Measurements from ENCODE around the gene ELMO3.

ELMO3 gene

DNA sequence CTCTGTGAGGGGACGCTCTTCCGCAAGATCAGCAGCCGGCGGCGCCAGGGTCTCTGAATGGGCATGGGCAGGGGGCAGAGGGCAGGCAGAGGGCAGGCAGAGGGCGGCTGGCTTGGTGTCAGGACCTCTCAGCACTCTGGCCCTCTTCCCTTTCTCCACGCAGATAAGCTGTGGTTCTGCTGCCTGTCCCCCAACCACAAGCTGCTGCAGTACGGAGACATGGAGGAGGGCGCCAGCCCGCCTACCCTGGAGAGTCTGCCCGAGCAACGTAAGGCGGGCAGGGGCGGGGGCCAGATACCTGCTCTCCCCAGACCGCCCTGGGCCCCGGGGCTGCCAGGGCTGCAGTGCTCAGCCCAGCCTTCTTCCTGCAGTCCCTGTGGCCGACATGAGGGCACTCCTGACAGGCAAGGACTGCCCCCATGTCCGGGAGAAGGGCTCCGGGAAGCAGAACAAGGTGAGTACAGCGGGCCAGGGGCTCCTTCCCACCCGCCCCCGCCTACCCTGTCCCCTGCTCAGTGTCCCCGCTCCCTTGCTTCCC is 4.1 kb downstream of the ELMO3 start:
- FAIRE-seq (no peak), DNase-seq (ENCODE audit: insufficient read length, low spot score) (no peak)
- TF ChIP-seq POLR2A (IDR thresholded peaks at IDR 0.05; ENCODE audit: low read depth, low read length) (no peak), POU2F2 (IDR thresholded peaks at IDR 0.05; ENCODE audit: low read depth, low read length) (no peak), PAX5 (IDR thresholded peaks at IDR 0.05; ENCODE audit: insufficient read depth, low read length, severe bottlenecking) (no peak), TAF1 (IDR thresholded peaks at IDR 0.05; ENCODE audit: low read depth, low read length) (no peak), POLR2AphosphoS5 (IDR thresholded peaks at IDR 0.05; ENCODE audit: low read depth, low read length) (no peak), SPI1 (IDR thresholded peaks at IDR 0.05; ENCODE audit: low read depth, low read length) (no peak)

GRCh38 chr16:67204076-67204475 is 5.1 kb downstream of the ELMO3 start:
- FAIRE-seq: no peak
- DNase-seq (ENCODE audit: insufficient read length, low spot score): no peak
- TF ChIP-seq POLR2A (IDR thresholded peaks at IDR 0.05; ENCODE audit: low read depth, low read length) (no peak), TAF1 (IDR thresholded peaks at IDR 0.05; ENCODE audit: low read depth, low read length) (no peak), POU2F2 (IDR thresholded peaks at IDR 0.05; ENCODE audit: low read depth, low read length) (no peak), PAX5 (IDR thresholded peaks at IDR 0.05; ENCODE audit: insufficient read depth, low read length, severe bottlenecking) (no peak), SPI1 (IDR thresholded peaks at IDR 0.05; ENCODE audit: low read depth, low read length) (no peak), POLR2AphosphoS5 (IDR thresholded peaks at IDR 0.05; ENCODE audit: low read depth, low read length) (no peak)

- no peak for FAIRE-seq
- no peak for DNase-seq (ENCODE audit: insufficient read length, low spot score)
- TF ChIP-seq TAF1 (IDR thresholded peaks at IDR 0.05; ENCODE audit: low read depth, low read length) (no peak), POU2F2 (IDR thresholded peaks at IDR 0.05; ENCODE audit: low read depth, low read length) (no peak), POLR2AphosphoS5 (IDR thresholded peaks at IDR 0.05; ENCODE audit: low read depth, low read length) (no peak; the same call in 1 of the 2 replicates), PAX5 (IDR thresholded peaks at IDR 0.05; ENCODE audit: insufficient read depth, low read length, severe bottlenecking) (no peak), POLR2A (IDR thresholded peaks at IDR 0.05; ENCODE audit: low read depth, low read length) (no peak), SPI1 (IDR thresholded peaks at IDR 0.05; ENCODE audit: low read depth, low read length) (no peak)
Observed at GRCh38 chr16:67206129-67206837, 7.4 kb downstream of the ELMO3 start.

DNA sequence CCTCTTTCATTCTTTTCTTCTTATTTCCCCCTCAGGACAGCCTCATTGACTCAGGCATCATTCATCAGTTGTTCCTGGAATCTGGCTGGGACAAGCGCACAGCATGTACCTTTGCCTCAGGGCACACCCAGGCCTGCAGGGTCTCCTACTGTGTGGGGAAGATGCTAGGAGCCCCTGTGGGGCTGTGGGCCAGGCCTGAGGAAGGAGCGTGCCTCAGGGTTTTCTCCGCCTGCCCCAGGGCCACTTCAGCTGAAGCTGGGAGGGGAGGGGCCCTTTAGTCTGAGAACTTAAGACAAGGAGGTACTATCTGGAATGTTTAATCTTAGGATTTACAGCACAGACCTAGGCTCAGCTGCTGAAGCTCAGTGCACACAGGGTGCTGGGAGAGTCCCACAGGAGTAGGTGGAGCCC is 7.9 kb downstream of the ELMO3 start:
- DNase-seq (ENCODE audit: insufficient read length, low spot score): no peak
- TF ChIP-seq POLR2AphosphoS5 (IDR thresholded peaks at IDR 0.05; ENCODE audit: low read depth, low read length) (no peak), POU2F2 (IDR thresholded peaks at IDR 0.05; ENCODE audit: low read depth, low read length) (no peak), PAX5 (IDR thresholded peaks at IDR 0.05; ENCODE audit: insufficient read depth, low read length, severe bottlenecking) (no peak), TAF1 (IDR thresholded peaks at IDR 0.05; ENCODE audit: low read depth, low read length) (no peak), SPI1 (IDR thresholded peaks at IDR 0.05; ENCODE audit: low read depth, low read length) (no peak), POLR2A (IDR thresholded peaks at IDR 0.05; ENCODE audit: low read depth, low read length) (no peak)
- FAIRE-seq: no peak

GRCh38 chr16:67207249-67208091 is 8.5 kb downstream of the ELMO3 start:
- DNase-seq (ENCODE audit: insufficient read length, low spot score) (no peak), FAIRE-seq (no peak)
- TF ChIP-seq POLR2AphosphoS5 (IDR thresholded peaks at IDR 0.05; ENCODE audit: low read depth, low read length) (peak; percentile 38; the same call in 1 of the 2 replicates), SPI1 (IDR thresholded peaks at IDR 0.05; ENCODE audit: low read depth, low read length) (no peak), POLR2A (IDR thresholded peaks at IDR 0.05; ENCODE audit: low read depth, low read length) (no peak), TAF1 (IDR thresholded peaks at IDR 0.05; ENCODE audit: low read depth, low read length) (no peak), PAX5 (IDR thresholded peaks at IDR 0.05; ENCODE audit: insufficient read depth, low read length, severe bottlenecking) (no peak), POU2F2 (IDR thresholded peaks at IDR 0.05; ENCODE audit: low read depth, low read length) (no peak)

DNA sequence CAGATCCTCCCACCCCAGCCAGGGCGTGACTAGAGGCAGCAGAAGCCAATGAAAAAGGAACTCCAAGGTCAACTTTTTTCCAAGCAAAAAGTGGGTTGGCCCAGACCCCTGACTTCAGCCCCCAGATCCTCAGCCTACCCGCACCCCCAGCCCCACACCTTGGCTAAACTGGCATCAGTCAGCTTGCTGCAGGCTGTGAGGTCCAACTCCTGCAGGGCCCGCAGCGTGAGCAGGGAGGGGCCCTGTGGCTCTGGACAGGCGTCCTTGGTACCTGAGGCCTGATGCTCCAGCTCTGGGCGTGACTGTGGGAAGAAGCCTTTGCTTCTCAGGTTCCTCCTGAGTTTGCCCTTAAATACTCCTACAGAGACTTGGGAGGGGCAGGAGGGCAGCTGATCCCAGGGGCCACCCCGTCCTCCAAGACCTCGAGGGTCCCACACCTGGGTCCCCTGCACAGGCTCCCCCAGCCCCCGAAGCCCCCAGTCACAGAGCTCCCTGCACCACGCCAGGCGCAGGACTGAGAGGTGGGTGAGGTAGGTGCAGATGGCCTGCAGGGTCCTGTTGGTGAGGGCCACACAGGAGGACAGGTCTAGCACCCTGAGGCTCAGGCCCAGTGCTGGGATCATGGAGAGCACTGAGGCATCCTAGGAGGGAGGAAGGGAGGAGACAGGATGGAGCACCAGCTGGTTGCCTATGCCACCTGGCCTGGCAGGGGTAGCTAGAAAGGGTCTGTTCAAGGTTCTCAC is 9.4 kb downstream of the ELMO3 start:
- FAIRE-seq (no peak), DNase-seq (ENCODE audit: insufficient read length, low spot score) (no peak)
- TF ChIP-seq POLR2A (IDR thresholded peaks at IDR 0.05; ENCODE audit: low read depth, low read length): 0 out of 2 replicates have a peak, but pooled peaks have one; percentile 11
- TF ChIP-seq PAX5 (IDR thresholded peaks at IDR 0.05; ENCODE audit: insufficient read depth, low read length, severe bottlenecking): no peak

GRCh38 chr16:67209565-67209964 is 10.6 kb downstream of the ELMO3 start:
- no peak for DNase-seq (ENCODE audit: insufficient read length, low spot score)
- no peak for FAIRE-seq
- no peak for TF ChIP-seq SPI1 (IDR thresholded peaks at IDR 0.05; ENCODE audit: low read depth, low read length)
- TF ChIP-seq POLR2AphosphoS5 (IDR thresholded peaks at IDR 0.05; ENCODE audit: low read depth, low read length): no peak
- no peak for TF ChIP-seq POU2F2 (IDR thresholded peaks at IDR 0.05; ENCODE audit: low read depth, low read length)
- TF ChIP-seq POLR2A (IDR thresholded peaks at IDR 0.05; ENCODE audit: low read depth, low read length): no peak
- no peak for TF ChIP-seq PAX5 (IDR thresholded peaks at IDR 0.05; ENCODE audit: insufficient read depth, low read length, severe bottlenecking)
- no peak for TF ChIP-seq TAF1 (IDR thresholded peaks at IDR 0.05; ENCODE audit: low read depth, low read length)

- TF ChIP-seq PAX5 (IDR thresholded peaks at IDR 0.05; ENCODE audit: insufficient read depth, low read length, severe bottlenecking): no peak
- TF ChIP-seq TAF1 (IDR thresholded peaks at IDR 0.05; ENCODE audit: low read depth, low read length): no peak
- no peak for TF ChIP-seq POU2F2 (IDR thresholded peaks at IDR 0.05; ENCODE audit: low read depth, low read length)
- TF ChIP-seq POLR2A (IDR thresholded peaks at IDR 0.05; ENCODE audit: low read depth, low read length): no peak
- TF ChIP-seq SPI1 (IDR thresholded peaks at IDR 0.05; ENCODE audit: low read depth, low read length): no peak
- TF ChIP-seq POLR2AphosphoS5 (IDR thresholded peaks at IDR 0.05; ENCODE audit: low read depth, low read length): no peak
- DNase-seq (ENCODE audit: insufficient read length, low spot score): no peak
- FAIRE-seq: no peak
Observed at GRCh38 chr16:67210069-67210937, 11.4 kb downstream of the ELMO3 start.
